Right renal cortex interstitium (tissue), 3 donors: ENCODE measurements around the gene THSD4. TPM values are rescaled to one million over a fixed set of nuclear protein-coding genes. Genes with fewer than 3 reads are reported as not detected.

ENCODE experiments used
- DNase-seq, 3 donors: peaks; one replicate each; pipeline ENCODE4 v3.0.0-alpha.2; 2013; ENCODE audit warnings: low read depth in 3 of 3, low spot score in 2 of 3
- polyA plus RNA-seq, 3 donors: library from polyadenylated mRNA; unstranded; fragments of 120-200 nt; gene quantifications; one replicate each; pipeline ENCODE4 v1.2.1, GENCODE V29; 2013; ENCODE audit not compliant: insufficient read length in 3 of 3

Gene THSD4
- polyA plus RNA-seq, 3 donors = 31.9 to 39.4 (median 33.2) TPM

GRCh38 chr15:71748293-71748718 is 633.0 kb downstream of the THSD4 start:
- no peak for DNase-seq

- DNase-seq = no peak
Observed at GRCh38 chr15:71749500-71749899, 634.2 kb downstream of the THSD4 start.

- DNase-seq = no peak
Observed at GRCh38 chr15:71752128-71752527, 636.9 kb downstream of the THSD4 start.

GRCh38 chr15:71752604-71753289 is 637.5 kb downstream of the THSD4 start:
- no peak for DNase-seq

GRCh38 chr15:71753346-71753745 is 638.1 kb downstream of the THSD4 start:
- no peak for DNase-seq

GRCh38 chr15:71754660-71755059 is 639.4 kb downstream of the THSD4 start:
- no peak for DNase-seq

- DNase-seq = no peak
Observed at GRCh38 chr15:71755092-71755970, 640.1 kb downstream of the THSD4 start.

GRCh38 chr15:71756599-71757352 is 641.5 kb downstream of the THSD4 start:
- no peak for DNase-seq

GRCh38 chr15:71757741-71758530 is 642.7 kb downstream of the THSD4 start:
- no peak for DNase-seq

GRCh38 chr15:71758711-71759110 is 643.4 kb downstream of the THSD4 start:
- DNase-seq = no peak

- no peak for DNase-seq
Observed at GRCh38 chr15:71760852-71761251, 645.6 kb downstream of the THSD4 start.

GRCh38 chr15:71761649-71762048 is 646.4 kb downstream of the THSD4 start:
- DNase-seq = no peak

GRCh38 chr15:71768184-71768583 is 652.9 kb downstream of the THSD4 start:
- DNase-seq = no peak

GRCh38 chr15:71773206-71773859 is 658.1 kb downstream of the THSD4 start:
- no peak for DNase-seq

GRCh38 chr15:71775856-71776255 is 660.6 kb downstream of the THSD4 start:
- DNase-seq = no peak

- DNase-seq = no peak
Observed at GRCh38 chr15:71776304-71776703, 661.0 kb downstream of the THSD4 start.

GRCh38 chr15:71777216-71777943 is 662.1 kb downstream of the THSD4 start:
- DNase-seq = no peak

- DNase-seq = no peak
Observed at GRCh38 chr15:71779073-71779797, 664.0 kb downstream of the THSD4 start.
